ENCODE measurements around the gene MUC5B.

DNA sequence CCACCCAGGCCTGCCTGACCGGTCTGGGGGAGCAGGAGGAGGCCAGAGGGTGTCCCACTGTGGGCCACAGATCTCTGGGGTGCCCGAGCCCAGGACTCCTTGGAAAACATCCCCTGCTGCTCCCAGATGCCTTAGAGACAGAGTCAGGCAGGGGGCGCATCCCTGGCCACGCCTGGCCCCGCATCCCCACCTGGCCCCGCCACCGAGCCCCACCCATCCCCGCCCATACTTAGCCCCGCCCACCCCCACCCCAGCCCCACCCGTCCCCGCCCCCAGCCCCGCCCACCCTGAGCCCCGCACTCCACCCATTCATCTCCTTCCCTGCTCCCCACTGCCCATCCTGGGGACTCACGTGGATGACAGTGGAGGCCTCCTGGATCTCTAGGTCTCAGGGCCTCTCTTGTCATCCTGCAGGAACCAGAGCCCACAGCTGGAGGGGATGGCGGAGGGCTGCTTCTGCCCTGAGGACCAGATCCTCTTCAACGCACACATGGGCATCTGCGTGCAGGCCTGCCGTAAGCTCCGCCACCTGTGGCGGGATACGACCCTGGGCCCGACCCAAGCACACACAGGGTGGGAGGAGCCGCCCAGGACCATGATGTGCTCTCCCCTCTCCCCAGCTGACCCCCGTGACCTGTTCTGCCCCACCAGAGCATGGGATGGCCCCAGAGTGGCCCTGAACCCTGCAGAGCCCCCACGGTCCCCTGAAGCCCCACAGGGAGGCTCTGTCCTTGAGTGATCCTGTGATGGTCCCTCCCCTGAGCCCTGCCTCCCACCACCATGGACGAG lies 33.6 kb downstream of the MUC5B start:
- no peak for TF ChIP-seq EZH2 (IDR thresholded peaks at IDR 0.05; ENCODE audit: borderline replicate concordance, insufficient read depth, low read depth, low read length, poor library complexity, severe bottlenecking)
- TF ChIP-seq, protein P1, sequence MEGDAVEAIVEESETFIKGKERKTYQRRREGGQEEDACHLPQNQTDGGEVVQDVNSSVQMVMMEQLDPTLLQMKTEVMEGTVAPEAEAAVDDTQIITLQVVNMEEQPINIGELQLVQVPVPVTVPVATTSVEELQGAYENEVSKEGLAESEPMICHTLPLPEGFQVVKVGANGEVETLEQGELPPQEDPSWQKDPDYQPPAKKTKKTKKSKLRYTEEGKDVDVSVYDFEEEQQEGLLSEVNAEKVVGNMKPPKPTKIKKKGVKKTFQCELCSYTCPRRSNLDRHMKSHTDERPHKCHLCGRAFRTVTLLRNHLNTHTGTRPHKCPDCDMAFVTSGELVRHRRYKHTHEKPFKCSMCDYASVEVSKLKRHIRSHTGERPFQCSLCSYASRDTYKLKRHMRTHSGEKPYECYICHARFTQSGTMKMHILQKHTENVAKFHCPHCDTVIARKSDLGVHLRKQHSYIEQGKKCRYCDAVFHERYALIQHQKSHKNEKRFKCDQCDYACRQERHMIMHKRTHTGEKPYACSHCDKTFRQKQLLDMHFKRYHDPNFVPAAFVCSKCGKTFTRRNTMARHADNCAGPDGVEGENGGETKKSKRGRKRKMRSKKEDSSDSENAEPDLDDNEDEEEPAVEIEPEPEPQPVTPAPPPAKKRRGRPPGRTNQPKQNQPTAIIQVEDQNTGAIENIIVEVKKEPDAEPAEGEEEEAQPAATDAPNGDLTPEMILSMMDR (IDR thresholded peaks at IDR 0.05), result no peak

All from B cell (primary cell).